ENCODE results near the gene MRPL28.

Gene MRPL28

GRCh38 chr16:404971-405486, 34.7 kb upstream of the MRPL28 start:
- DNase-seq (ENCODE audit: low read depth): no peak
- H3K4me3 ChIP-seq (ENCODE audit: low read length): no peak overlapping the region
- TF ChIP-seq, protein P1, sequence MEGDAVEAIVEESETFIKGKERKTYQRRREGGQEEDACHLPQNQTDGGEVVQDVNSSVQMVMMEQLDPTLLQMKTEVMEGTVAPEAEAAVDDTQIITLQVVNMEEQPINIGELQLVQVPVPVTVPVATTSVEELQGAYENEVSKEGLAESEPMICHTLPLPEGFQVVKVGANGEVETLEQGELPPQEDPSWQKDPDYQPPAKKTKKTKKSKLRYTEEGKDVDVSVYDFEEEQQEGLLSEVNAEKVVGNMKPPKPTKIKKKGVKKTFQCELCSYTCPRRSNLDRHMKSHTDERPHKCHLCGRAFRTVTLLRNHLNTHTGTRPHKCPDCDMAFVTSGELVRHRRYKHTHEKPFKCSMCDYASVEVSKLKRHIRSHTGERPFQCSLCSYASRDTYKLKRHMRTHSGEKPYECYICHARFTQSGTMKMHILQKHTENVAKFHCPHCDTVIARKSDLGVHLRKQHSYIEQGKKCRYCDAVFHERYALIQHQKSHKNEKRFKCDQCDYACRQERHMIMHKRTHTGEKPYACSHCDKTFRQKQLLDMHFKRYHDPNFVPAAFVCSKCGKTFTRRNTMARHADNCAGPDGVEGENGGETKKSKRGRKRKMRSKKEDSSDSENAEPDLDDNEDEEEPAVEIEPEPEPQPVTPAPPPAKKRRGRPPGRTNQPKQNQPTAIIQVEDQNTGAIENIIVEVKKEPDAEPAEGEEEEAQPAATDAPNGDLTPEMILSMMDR (conservative IDR thresholded peaks at IDR 0.05; ENCODE audit: low read length): no peak

DNA sequence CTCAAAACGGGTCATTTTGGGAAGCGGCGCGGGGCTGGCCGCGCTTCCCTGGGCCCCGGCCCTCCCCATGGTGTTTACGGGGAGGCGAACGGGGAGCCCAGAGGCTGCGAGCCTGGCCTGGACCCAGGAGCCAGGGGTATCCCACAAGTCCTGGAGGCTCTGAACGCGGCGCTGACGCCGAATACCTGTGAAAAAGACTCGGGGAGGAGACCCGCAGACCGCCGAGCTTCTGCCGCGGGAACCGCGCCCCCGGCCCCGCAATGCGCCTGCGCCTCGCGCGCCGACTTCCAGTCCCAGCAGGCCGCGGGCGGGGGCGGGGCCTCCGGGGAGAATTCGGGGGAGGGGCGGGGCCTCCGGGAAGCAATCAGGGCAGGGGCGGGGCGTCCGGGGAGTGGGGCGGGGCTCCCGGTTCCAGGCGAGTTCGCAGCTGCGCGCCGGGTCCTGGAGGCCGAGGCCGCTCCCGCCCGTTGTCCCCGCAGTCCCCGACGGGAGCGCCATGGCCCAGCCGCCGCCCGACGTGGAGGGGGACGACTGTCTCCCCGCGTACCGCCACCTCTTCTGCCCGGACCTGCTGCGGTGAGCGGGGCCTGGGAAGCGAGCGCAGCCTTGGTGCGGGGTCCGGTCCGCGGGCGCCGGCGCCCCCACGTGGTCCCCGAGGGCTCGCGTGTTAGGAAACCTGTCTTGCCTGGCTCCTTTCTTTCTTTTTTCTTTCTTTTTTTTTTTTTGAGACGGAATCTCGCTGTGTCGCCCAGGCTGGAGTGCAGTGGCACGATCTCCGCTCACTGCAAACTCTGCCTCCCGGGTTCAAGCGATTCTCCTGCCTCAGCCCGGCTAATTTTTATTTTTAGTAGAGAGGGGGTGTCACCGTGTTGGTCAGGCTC, 31.4 kb upstream of the MRPL28 start, which contains the start of gene DECR2:
DECR2 (plus strand) TSS at position 418 of the 881 bp plus-strand sequence; CDS start at position 497, 79 bp downstream.
- DNase-seq (ENCODE audit: low read depth): peak; percentile 83
- peak within 1 kb of the TSS; percentile 87 for H3K4me3 ChIP-seq (ENCODE audit: low read length)
- TF ChIP-seq, protein P1 (conservative IDR thresholded peaks at IDR 0.05; ENCODE audit: low read length): peak; percentile 40

- DNase-seq (ENCODE audit: low read depth): no peak
- TF ChIP-seq, protein P1 (conservative IDR thresholded peaks at IDR 0.05; ENCODE audit: low read length): no peak
- peak overlapping the region; percentile 87 for H3K4me3 ChIP-seq (ENCODE audit: low read length)
Observed at GRCh38 chr16:400061-400591, 29.8 kb upstream of the MRPL28 start.

DNA sequence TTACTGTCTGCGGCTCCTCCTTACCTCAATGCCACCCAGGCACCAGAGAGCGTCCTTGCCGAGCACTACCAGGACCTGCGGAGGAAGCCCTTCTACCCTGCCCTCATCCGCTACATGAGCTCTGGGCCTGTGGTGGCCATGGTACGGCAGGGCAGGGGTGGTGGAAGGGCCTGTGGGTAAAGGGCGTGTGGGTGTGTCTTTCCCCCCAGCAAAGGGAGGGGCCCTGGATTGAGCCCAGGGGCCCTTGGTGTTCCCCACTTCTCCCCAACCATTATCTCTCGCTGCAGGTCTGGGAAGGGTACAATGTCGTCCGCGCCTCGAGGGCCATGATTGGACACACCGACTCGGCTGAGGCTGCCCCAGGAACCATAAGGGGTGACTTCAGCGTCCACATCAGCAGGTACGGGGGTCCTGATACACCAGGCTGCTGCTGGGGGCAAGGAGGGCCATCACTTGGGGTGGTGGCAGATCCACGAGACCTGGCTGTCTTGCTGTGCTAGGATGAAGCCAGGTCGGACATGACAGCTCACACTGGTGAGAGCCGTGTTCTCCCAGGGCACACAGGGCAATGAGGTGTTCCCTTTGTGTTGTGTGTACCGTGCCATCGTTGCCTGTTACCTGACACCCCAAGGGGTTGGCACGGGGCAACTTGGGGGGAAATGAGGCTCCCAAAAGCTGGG, 29.1 kb upstream of the MRPL28 start:
- DNase-seq (ENCODE audit: low read depth): no peak
- TF ChIP-seq, protein P1 (conservative IDR thresholded peaks at IDR 0.05; ENCODE audit: low read length): no peak
- no peak overlapping the region for H3K4me3 ChIP-seq (ENCODE audit: low read length)

GRCh38 chr16:398561-399339, 28.4 kb upstream of the MRPL28 start:
- TF ChIP-seq, protein P1 (conservative IDR thresholded peaks at IDR 0.05; ENCODE audit: low read length): no peak
- H3K4me3 ChIP-seq (ENCODE audit: low read length): peak overlapping the region; percentile 52; the same call in 1 of the 2 replicates
- DNase-seq (ENCODE audit: low read depth): no peak

DNA sequence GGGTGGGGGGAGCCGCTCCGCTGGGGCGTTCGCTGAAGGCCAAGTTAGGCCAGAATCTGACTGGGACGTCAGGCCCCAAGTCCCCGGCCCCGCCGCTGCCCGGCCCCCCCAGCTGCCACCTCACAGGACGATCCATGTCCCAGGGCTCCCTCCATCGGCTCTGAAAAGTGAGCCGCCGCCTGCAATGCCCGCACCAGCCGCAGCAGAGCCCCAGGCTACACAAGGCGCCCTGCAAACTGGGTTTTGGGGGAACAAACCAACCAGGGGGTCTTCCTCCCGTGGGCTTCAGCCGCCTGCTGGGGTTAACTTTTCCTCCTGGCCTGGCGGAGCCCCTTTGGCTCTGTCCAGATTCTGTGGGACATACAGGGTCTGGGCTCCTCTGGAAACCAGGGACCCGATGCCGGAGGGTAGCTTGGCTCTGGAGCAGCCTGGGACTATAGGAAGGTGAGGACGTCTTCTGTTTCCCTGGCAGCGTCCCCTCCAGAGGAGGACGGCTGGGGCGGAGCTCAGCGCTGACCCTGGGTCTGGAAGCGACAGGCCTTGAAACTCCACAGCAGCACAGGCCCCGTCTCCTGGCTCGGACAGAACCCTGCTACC, 27.5 kb upstream of the MRPL28 start:
- TF ChIP-seq, protein P1 (conservative IDR thresholded peaks at IDR 0.05; ENCODE audit: low read length): peak; percentile 49
- peak overlapping the region; percentile 52 for H3K4me3 ChIP-seq (ENCODE audit: low read length)
- DNase-seq (ENCODE audit: low read depth): peak; percentile 74

All from AG10803 (cell line).